SK-N-DZ (cell line): Measurements from ENCODE around the gene ERI2.
"Not testable (repeated sequence)": the region's sequence is repeated elsewhere in the genome, so short reads cannot be mapped to it uniquely, and the experiment has no call there.

Source experiments
- DNase-seq: peaks from one replicate; pipeline ENCODE4 v3.0.0-alpha.2; 2015; ENCODE audit warnings: low spot score

The ERI2 gene

GRCh38 chr16:20818929-20819585 lies 12.8 kb upstream of the ERI2 start:
- DNase-seq, result no peak

GRCh38 chr16:20814784-20815183 lies 8.5 kb upstream of the ERI2 start:
- DNase-seq, result no peak

GRCh38 chr16:20812510-20812909 lies 6.2 kb upstream of the ERI2 start:
- DNase-seq, result no peak

- no peak for DNase-seq
Measured at GRCh38 chr16:20811889-20812439, 5.7 kb upstream of the ERI2 start.

- no peak for DNase-seq
Measured at GRCh38 chr16:20807862-20808261, 1.6 kb upstream of the ERI2 start.

- not testable (repeated sequence) for DNase-seq
Measured at GRCh38 chr16:20805684-20806167, 546 bp downstream of the ERI2 start.

- DNase-seq, result no peak
Measured at GRCh38 chr16:20803561-20804214, 2.6 kb downstream of the ERI2 start.

- no peak for DNase-seq
Measured at GRCh38 chr16:20803192-20803560, 3.1 kb downstream of the ERI2 start.

- DNase-seq, result no peak
Measured at GRCh38 chr16:20801278-20801677, 5.0 kb downstream of the ERI2 start.

- no peak for DNase-seq
Measured at GRCh38 chr16:20799599-20799998, 6.7 kb downstream of the ERI2 start.

- DNase-seq, result no peak
Measured at GRCh38 chr16:20798364-20798763, 7.9 kb downstream of the ERI2 start.

- no peak for DNase-seq
Measured at GRCh38 chr16:20791923-20792612, 14.2 kb downstream of the ERI2 start.

GRCh38 chr16:20789130-20789529 lies 17.1 kb downstream of the ERI2 start:
- DNase-seq, result no peak

- DNase-seq, result no peak
Measured at GRCh38 chr16:20784204-20784603, 22.1 kb downstream of the ERI2 start.

- no peak for DNase-seq
Measured at GRCh38 chr16:20782470-20782869, 23.8 kb downstream of the ERI2 start.

- no peak for DNase-seq
Measured at GRCh38 chr16:20781697-20782096, 24.6 kb downstream of the ERI2 start.

GRCh38 chr16:20774703-20775362 lies 31.4 kb downstream of the ERI2 start:
- peak; percentile 55 for DNase-seq

- DNase-seq, result no peak
Measured at GRCh38 chr16:20773679-20774078, 32.6 kb downstream of the ERI2 start.

GRCh38 chr16:20768818-20769217 lies 37.5 kb downstream of the ERI2 start:
- DNase-seq, result no peak

- no peak for DNase-seq
Measured at GRCh38 chr16:20768121-20768520, 38.2 kb downstream of the ERI2 start.

GRCh38 chr16:20767577-20767976 lies 38.7 kb downstream of the ERI2 start:
- no peak for DNase-seq

- no peak for DNase-seq
Measured at GRCh38 chr16:20766294-20766693, 40.0 kb downstream of the ERI2 start.
